ENCODE measurements around the gene MYH11. TPM values are rescaled to one million over a fixed set of nuclear protein-coding genes. Genes with fewer than 3 reads are reported as not detected.

Gene MYH11
- total and polyA plus RNA-seq, 2 experiments from 2014 or later, result 1.6 to 5.9 TPM

DNA sequence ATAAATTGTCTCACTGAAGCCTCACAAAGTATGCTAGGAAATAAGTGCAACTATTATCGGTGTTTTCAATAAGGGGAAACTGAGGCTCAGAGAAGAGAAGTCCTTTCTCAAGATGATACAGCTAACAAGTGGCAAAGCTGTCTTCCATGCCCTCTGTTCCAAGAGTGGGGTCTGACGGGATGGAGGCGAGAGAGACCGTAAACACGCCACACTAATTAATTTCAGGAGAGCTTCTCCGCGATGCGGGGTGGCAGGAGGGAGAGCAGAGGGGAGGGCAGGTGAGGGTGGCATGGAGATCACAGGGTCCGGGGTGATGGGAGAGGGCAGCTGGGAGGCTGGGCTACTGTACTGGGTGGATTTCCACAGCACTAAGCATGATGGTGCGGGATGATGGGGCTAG lies 80.3 kb downstream of the MYH11 start (continued):
- TF ChIP-seq STAT1 (IDR thresholded peaks at IDR 0.05; ENCODE audit: unreplicated experiment), result no peak

DNA sequence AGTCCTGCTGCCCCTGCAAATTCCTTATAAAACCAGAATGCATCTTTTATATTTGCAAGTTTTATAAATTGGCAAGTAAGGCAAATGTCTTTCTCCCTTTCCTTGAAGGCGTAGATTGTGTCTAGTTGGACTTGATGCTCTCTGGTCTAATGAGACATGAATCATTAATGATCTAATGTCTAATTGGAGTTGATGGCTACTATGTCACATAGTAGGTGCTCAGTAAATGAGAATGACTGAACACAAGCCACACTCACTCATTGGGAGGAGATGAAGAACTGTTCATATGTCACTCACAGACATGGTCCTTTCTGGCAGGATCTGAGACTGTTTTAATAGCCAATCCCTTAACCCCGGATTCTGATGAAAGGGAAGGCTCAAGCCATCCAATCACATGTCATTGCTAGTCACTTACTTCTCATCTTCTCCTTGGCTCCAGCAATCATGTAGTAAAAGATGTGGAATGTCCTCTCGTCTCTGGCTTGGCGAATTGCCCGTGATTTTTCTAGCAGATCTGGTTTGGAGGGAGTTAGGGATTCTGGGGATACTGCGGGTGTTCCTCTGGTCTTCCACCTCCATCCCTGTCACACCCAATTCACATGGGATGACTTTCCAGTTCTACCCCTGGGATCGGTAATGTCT lies 81.0 kb downstream of the MYH11 start:
- Histone ChIP-seq H3K4me1 (ENCODE audit: insufficient read depth) (no peaks in the 10 kb centered on the region), H3K27me3 (ENCODE audit: insufficient read depth) (no peaks in the 10 kb centered on the region), H3K4me2 (no peak overlapping the region), H3K36me3 (ENCODE audit: insufficient read depth) (no peaks in the 10 kb centered on the region), H3K4me3 (no peak overlapping the region), H3K79me2 (replicated peaks; ENCODE audit: insufficient read depth) (no peaks in the 10 kb centered on the region), H2AFZ (0 out of 2 replicates have a peak overlapping the region, but pooled peaks have one; percentile 7), H3K9me2 (ENCODE audit: insufficient read depth) (no peaks in the 10 kb centered on the region), H4K20me1 (replicated peaks; ENCODE audit: insufficient read depth) (no peaks in the 10 kb centered on the region), H3K27ac (ENCODE audit: low read depth) (no peak overlapping the region), H3F3A (replicated peaks; ENCODE audit: low read depth) (no peaks in the 10 kb centered on the region)
- DNase-seq (ENCODE audit: low spot score) (no peak), ATAC-seq (no peak)
- no peak for TF ChIP-seq POLR2AphosphoS5 (IDR thresholded peaks at IDR 0.05; ENCODE audit: low read depth)
- TF ChIP-seq, protein P1, sequence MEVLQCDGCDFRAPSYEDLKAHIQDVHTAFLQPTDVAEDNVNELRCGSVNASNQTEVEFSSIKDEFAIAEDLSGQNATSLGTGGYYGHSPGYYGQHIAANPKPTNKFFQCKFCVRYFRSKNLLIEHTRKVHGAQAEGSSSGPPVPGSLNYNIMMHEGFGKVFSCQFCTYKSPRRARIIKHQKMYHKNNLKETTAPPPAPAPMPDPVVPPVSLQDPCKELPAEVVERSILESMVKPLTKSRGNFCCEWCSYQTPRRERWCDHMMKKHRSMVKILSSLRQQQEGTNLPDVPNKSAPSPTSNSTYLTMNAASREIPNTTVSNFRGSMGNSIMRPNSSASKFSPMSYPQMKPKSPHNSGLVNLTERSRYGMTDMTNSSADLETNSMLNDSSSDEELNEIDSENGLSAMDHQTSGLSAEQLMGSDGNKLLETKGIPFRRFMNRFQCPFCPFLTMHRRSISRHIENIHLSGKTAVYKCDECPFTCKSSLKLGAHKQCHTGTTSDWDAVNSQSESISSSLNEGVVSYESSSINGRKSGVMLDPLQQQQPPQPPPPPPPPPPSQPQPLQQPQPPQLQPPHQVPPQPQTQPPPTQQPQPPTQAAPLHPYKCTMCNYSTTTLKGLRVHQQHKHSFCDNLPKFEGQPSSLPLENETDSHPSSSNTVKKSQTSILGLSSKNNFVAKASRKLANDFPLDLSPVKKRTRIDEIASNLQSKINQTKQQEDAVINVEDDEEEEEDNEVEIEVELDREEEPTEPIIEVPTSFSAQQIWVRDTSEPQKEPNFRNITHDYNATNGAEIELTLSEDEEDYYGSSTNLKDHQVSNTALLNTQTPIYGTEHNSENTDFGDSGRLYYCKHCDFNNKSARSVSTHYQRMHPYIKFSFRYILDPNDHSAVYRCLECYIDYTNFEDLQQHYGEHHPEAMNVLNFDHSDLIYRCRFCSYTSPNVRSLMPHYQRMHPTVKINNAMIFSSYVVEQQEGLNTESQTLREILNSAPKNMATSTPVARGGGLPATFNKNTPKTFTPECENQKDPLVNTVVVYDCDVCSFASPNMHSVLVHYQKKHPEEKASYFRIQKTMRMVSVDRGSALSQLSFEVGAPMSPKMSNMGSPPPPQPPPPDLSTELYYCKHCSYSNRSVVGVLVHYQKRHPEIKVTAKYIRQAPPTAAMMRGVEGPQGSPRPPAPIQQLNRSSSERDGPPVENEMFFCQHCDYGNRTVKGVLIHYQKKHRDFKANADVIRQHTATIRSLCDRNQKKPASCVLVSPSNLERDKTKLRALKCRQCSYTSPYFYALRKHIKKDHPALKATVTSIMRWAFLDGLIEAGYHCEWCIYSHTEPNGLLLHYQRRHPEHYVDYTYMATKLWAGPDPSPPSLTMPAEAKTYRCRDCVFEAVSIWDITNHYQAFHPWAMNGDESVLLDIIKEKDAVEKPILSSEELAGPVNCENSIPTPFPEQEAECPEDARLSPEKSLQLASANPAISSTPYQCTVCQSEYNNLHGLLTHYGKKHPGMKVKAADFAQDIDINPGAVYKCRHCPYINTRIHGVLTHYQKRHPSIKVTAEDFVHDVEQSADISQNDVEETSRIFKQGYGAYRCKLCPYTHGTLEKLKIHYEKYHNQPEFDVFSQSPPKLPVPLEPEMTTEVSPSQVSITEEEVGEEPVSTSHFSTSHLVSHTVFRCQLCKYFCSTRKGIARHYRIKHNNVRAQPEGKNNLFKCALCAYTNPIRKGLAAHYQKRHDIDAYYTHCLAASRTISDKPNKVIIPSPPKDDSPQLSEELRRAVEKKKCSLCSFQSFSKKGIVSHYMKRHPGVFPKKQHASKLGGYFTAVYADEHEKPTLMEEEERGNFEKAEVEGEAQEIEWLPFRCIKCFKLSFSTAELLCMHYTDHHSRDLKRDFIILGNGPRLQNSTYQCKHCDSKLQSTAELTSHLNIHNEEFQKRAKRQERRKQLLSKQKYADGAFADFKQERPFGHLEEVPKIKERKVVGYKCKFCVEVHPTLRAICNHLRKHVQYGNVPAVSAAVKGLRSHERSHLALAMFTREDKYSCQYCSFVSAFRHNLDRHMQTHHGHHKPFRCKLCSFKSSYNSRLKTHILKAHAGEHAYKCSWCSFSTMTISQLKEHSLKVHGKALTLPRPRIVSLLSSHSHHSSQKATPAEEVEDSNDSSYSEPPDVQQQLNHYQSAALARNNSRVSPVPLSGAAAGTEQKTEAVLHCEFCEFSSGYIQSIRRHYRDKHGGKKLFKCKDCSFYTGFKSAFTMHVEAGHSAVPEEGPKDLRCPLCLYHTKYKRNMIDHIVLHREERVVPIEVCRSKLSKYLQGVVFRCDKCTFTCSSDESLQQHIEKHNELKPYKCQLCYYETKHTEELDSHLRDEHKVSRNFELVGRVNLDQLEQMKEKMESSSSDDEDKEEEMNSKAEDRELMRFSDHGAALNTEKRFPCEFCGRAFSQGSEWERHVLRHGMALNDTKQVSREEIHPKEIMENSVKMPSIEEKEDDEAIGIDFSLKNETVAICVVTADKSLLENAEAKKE (CRISPR knock-in tag; IDR thresholded peaks at IDR 0.05), result no peak
- TF ChIP-seq JUNB (IDR thresholded peaks at IDR 0.05; ENCODE audit: unreplicated experiment), result no peak
- TF ChIP-seq CREB1 (CRISPR knock-in tag; IDR thresholded peaks at IDR 0.05; ENCODE audit: low read depth), result no peak
- no peak for TF ChIP-seq CTCF (conservative IDR thresholded peaks at IDR 0.05; ENCODE audit: low read depth in 2 of 2)
- TF ChIP-seq, protein P2, sequence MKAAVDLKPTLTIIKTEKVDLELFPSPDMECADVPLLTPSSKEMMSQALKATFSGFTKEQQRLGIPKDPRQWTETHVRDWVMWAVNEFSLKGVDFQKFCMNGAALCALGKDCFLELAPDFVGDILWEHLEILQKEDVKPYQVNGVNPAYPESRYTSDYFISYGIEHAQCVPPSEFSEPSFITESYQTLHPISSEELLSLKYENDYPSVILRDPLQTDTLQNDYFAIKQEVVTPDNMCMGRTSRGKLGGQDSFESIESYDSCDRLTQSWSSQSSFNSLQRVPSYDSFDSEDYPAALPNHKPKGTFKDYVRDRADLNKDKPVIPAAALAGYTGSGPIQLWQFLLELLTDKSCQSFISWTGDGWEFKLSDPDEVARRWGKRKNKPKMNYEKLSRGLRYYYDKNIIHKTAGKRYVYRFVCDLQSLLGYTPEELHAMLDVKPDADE (IDR thresholded peaks at IDR 0.05), result no peak
- no peaks in the 10 kb centered on the region for H3K36me3 Mint-ChIP-seq (ENCODE audit: low read depth)
- H3K9me3 Mint-ChIP-seq, result no peaks in the 10 kb centered on the region
- no peak overlapping the region for H3K4me3 Mint-ChIP-seq
- no peak overlapping the region for H3K27ac Mint-ChIP-seq
- H3K4me1 Mint-ChIP-seq, result peaks cover 8% of the 10 kb centered on the region
- peaks cover 5% of the 10 kb centered on the region for H3K27me3 Mint-ChIP-seq (ENCODE audit: insufficient read depth, low read depth, poor library complexity)
